Progenitor cell of endocrine pancreas (in vitro differentiated cells): ENCODE measurements around the gene DLK1. TPM values are rescaled to one million over a fixed set of nuclear protein-coding genes. Genes with fewer than 3 reads are reported as not detected.

Experiments used
- DNase-seq: peaks from one replicate; pipeline ENCODE4 v3.0.0; 2021; ENCODE audit warnings: low spot score; ENCODE audit not compliant: unreplicated experiment
- H3K27ac Mint-ChIP-seq: 2 replicates; pipeline ENCODE4 v1.8.0; 2021; ENCODE audit warnings: mild to moderate bottlenecking, moderate library complexity, mixed read lengths
- H3K27me3 Mint-ChIP-seq: 2 replicates; pipeline ENCODE4 v1.8.0; 2021; ENCODE audit warnings: mixed read lengths
- H3K36me3 Mint-ChIP-seq: 2 replicates; pipeline ENCODE4 v1.8.0; 2022; ENCODE audit warnings: mixed read lengths; ENCODE audit not compliant: insufficient read depth
- H3K4me1 Mint-ChIP-seq: 2 replicates; pipeline ENCODE4 v1.8.0; 2021; ENCODE audit warnings: low read depth, mixed read lengths
- H3K4me3 Mint-ChIP-seq: 2 replicates; pipeline ENCODE4 v1.8.0; 2021; ENCODE audit warnings: low read depth, mild to moderate bottlenecking, moderate library complexity, mixed read lengths
- H3K9me3 Mint-ChIP-seq: 2 replicates; pipeline ENCODE4 v1.8.0; 2021; ENCODE audit warnings: low read depth, mixed read lengths
- total RNA-seq: library from RNA; stranded (reverse); gene quantifications from 2 replicates; pipeline ENCODE4 v1.2.1, GENCODE V29; 2021
- TF ChIP-seq, protein P1 (sequence below): fragments of 200-600 bp; sonication (generic); IDR thresholded peaks from one replicate; pipeline ENCODE4 v1.5.0; 2021; ENCODE audit warnings: antibody characterized with exemption, mild to moderate bottlenecking; ENCODE audit not compliant: unreplicated experiment

DLK1 gene
- total RNA-seq, 1 donor from 2014 or later = 5,856 TPM

DNA sequence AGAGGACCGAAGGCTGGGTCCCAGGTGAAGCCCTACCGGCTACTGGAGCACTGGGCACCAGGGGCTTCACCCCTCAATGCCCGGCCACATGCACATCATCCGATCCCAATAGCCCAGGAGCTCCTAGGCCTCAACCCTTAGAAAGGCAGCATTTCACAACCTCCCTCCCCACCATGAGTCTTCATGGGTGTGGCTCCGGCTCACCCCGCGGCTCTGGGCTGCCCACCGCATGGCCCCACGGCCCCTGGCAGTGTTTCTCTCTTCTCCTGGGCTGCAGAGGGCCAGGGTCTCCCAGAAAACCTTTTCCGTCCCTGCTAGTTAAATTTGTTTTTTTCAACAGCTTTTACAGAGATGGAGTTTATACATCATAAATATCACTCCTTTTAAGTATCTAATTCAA lies 28.6 kb upstream of the DLK1 start:
- no peak for DNase-seq
- Mint-ChIP-seq H3K27ac (no peak overlapping the region), H3K4me3 (no peak overlapping the region), H3K9me3 (no peaks in the 10 kb centered on the region), H3K27me3 (peaks cover 57% of the 10 kb centered on the region), H3K4me1 (peaks cover 29% of the 10 kb centered on the region), H3K36me3 (no peaks in the 10 kb centered on the region)
- TF ChIP-seq, protein P1, sequence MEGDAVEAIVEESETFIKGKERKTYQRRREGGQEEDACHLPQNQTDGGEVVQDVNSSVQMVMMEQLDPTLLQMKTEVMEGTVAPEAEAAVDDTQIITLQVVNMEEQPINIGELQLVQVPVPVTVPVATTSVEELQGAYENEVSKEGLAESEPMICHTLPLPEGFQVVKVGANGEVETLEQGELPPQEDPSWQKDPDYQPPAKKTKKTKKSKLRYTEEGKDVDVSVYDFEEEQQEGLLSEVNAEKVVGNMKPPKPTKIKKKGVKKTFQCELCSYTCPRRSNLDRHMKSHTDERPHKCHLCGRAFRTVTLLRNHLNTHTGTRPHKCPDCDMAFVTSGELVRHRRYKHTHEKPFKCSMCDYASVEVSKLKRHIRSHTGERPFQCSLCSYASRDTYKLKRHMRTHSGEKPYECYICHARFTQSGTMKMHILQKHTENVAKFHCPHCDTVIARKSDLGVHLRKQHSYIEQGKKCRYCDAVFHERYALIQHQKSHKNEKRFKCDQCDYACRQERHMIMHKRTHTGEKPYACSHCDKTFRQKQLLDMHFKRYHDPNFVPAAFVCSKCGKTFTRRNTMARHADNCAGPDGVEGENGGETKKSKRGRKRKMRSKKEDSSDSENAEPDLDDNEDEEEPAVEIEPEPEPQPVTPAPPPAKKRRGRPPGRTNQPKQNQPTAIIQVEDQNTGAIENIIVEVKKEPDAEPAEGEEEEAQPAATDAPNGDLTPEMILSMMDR = no peak

DNA sequence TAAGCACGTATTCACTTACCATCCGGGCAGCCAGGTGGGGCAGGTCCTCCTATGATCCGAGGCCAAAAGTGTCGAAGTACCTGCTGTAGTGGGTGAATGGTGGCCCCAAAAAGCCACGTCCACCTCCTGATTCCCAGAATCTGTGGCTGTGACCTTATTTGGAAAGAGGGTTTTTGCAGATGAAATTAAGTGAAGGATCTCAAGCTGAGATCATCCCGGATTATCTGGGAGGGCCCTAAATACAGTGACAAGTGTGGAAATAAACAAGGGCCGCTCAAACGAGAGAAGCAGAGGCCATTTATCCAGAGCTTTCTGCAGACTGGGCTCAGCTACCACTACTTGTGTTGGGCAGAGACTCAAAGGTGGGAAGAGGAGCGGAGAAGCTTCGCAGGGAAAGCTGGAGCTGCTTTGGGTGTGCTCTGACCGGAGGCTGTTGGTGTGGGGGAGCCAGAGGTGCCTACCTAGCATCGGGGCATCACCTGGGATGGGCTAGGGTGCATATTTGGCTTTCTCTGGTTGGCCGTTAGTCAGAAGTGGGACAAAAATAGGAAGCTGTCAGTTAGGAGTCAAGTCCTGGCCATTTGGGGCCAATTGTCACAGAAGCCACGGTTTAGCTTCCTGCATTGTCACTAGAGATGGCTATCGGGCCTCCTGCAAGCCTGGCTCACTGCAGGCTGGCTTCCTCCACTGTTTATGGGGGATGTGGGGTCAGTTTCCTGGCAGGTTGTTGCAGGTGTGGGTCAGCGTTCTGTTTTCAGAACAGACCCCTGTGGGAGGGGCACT lies 27.8 kb upstream of the DLK1 start:
- no peak for DNase-seq
- Mint-ChIP-seq H3K36me3 (no peaks in the 10 kb centered on the region), H3K4me3 (no peak overlapping the region), H3K27me3 (peaks cover 49% of the 10 kb centered on the region), H3K4me1 (peaks cover 22% of the 10 kb centered on the region), H3K27ac (peak overlapping the region; percentile 75), H3K9me3 (no peaks in the 10 kb centered on the region)
- TF ChIP-seq, protein P1 = no peak

- no peak overlapping the region for H3K4me3 Mint-ChIP-seq
- DNase-seq = no peak
- H3K27me3 Mint-ChIP-seq = peaks cover 48% of the 10 kb centered on the region
- no peaks in the 10 kb centered on the region for H3K9me3 Mint-ChIP-seq
- H3K27ac Mint-ChIP-seq = no peak overlapping the region
- TF ChIP-seq, protein P1 = no peak
- no peaks in the 10 kb centered on the region for H3K36me3 Mint-ChIP-seq
- H3K4me1 Mint-ChIP-seq = peaks cover 13% of the 10 kb centered on the region
Observed at GRCh38 chr14:100701314-100701713, 25.4 kb upstream of the DLK1 start.

DNA sequence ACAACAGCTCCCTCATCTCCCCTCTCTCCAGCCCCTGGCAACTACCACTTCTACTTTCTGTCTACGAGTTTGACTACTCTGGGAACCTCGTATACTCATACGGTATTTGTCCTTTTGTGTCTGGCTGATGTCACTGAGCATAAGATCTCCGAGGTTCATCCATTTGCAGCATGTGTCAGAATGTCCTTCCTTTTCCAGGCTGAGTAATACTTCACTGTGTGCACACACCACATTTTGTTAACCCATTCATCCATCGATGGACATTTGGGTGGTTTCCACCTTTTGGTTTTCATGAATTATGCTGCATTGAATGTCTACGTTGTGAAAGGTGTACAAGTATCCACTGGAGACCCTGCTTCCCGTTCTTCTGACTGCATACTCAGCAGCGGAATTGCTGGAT lies 24.1 kb upstream of the DLK1 start:
- Mint-ChIP-seq H3K9me3 (no peaks in the 10 kb centered on the region), H3K4me3 (no peak overlapping the region), H3K4me1 (peaks cover 10% of the 10 kb centered on the region), H3K36me3 (no peaks in the 10 kb centered on the region), H3K27ac (no peak overlapping the region), H3K27me3 (peaks cover 47% of the 10 kb centered on the region)
- no peak for DNase-seq
- TF ChIP-seq, protein P1 = no peak

DNA sequence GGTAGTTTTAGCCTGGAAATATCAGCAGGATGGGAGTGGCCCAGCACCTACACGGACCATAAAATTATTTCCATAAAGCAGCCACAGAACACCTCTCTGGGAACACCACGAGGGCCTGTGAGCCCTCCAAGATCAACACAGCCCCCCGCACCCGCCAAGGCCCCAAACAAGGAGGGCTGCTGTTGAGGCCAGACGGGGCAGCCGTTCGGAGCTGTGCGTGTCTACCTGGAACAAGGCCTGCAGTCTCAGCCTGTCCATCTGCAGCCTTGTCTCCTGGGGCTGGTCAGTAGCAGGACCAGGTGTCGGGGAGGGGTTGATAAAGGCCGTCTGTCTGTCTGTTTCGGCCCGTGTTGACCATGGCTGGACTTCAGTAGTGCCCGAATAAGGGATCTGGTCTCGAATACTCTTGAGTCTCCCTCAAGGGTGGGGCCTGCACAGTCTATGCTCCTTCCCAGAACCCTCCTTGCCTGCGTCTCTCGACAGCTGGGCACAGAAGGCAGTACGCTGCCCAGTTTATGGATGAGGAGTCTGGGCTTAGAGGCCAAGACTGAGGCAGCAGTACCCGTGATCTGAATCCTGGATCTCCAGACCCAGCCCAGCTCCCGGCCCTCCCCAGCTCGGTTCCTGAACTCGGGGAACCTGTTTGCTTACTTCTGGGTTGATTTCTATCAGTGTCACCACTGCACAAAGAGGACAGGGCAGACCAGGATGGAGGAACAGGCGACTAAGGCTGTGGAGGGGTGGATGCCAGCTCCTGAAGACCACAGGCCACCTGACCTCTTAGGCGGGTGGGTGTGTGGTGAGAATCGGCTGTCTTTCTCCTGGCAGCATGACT lies 23.1 kb upstream of the DLK1 start:
- H3K27ac Mint-ChIP-seq = no peak overlapping the region
- no peak for DNase-seq
- H3K27me3 Mint-ChIP-seq = peaks cover 42% of the 10 kb centered on the region
- no peak overlapping the region for H3K4me3 Mint-ChIP-seq
- TF ChIP-seq, protein P1 = no peak
- H3K9me3 Mint-ChIP-seq = no peaks in the 10 kb centered on the region
- H3K36me3 Mint-ChIP-seq = no peaks in the 10 kb centered on the region
- H3K4me1 Mint-ChIP-seq = peaks cover 10% of the 10 kb centered on the region
